Measurements from ENCODE around the gene C11orf52.

DNA sequence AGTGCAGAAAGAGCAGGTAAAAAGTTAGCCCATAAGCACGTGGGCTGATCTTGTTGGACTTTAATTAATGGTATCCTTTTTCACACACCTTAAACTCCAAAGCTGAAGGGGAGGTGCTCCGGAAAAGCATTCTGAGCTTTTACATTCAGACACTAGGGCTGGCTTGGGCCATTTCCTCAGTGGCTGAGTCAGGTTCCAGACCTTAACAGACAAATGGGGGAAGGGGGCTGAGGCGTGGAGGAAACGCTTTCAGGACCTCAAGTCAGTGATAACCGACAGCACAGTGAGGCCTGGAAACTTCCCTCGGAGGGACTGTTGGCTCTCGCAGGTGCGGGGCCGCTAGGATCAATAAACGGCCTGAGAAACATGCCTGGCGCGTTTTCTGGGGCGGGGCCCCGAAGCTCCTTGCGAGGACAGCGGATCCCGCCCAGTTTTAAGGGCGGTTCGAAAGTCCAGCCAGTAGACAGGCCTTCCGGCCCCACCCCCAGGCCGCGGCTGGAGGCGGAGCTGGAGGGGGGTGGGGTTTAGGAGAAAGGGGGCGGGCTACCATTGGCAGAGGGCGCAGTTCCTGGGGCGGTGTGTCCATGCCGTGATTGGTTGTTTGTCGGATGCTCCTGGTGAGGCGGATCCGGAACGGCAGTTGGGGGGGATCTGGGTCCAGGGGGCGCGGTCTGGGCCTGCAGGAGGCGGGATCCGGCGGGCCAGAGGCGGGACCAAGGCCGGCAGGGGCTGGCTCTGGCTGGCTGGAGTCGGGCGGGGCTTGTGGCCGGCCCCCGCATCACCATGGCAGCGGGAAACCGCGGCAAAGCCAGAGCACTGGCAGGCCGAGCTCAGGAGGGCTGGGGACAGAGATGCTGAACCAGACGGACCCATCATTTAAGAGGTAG, 8.0 kb downstream of the C11orf52 start:
- TF ChIP-seq CTCF (conservative IDR thresholded peaks at IDR 0.05) (no peak; the same call in 1 of the 2 replicates), ZFX (IDR thresholded peaks at IDR 0.05) (no peak)
